Right renal cortex interstitium (tissue), 3 donors: ENCODE measurements around the gene OPN4. TPM values are rescaled to one million over a fixed set of nuclear protein-coding genes. Genes with fewer than 3 reads are reported as not detected.

Experiments
- DNase-seq, 3 donors: peaks; one replicate each; pipeline ENCODE4 v3.0.0-alpha.2; 2013; ENCODE audit warnings: low read depth in 3 of 3, low spot score in 2 of 3
- polyA plus RNA-seq, 3 donors: library from polyadenylated mRNA; unstranded; fragments of 120-200 nt; gene quantifications; one replicate each; pipeline ENCODE4 v1.2.1, GENCODE V29; 2013; ENCODE audit not compliant: insufficient read length in 3 of 3

Gene OPN4
- polyA plus RNA-seq, 3 donors, result not detected

GRCh38 chr10:86661161-86662025 lies 7.0 kb downstream of the OPN4 start:
- no peak for DNase-seq

- no peak for DNase-seq
These were observed 8.1 kb downstream of the OPN4 start for GRCh38 chr10:86662186-86663045.

- DNase-seq, result no peak
These were observed 8.6 kb downstream of the OPN4 start for GRCh38 chr10:86663046-86663345.

GRCh38 chr10:86663576-86664339 lies 9.4 kb downstream of the OPN4 start:
- no peak for DNase-seq

- no peak for DNase-seq
These were observed 10.2 kb downstream of the OPN4 start for GRCh38 chr10:86664341-86665217.

GRCh38 chr10:86665218-86665607 lies 10.9 kb downstream of the OPN4 start:
- no peak for DNase-seq

- DNase-seq, result no peak
These were observed 11.5 kb downstream of the OPN4 start for GRCh38 chr10:86665868-86666267.

GRCh38 chr10:86666538-86666937 lies 12.2 kb downstream of the OPN4 start:
- no peak for DNase-seq

GRCh38 chr10:86667421-86668181 lies 13.3 kb downstream of the OPN4 start:
- no peak for DNase-seq

GRCh38 chr10:86668297-86669165 lies 14.2 kb downstream of the OPN4 start, which contains the start of gene LDB3:
Gene LDB3, plus strand, starts transcription at chr10:86668511. Its CDS starts 181 bp downstream, at chr10:86668692.
- DNase-seq, result no peak

- DNase-seq, result no peak
These were observed 16.0 kb downstream of the OPN4 start for GRCh38 chr10:86670290-86670811.

- no peak for DNase-seq
These were observed 16.5 kb downstream of the OPN4 start for GRCh38 chr10:86670876-86671275.

GRCh38 chr10:86671419-86671818 lies 17.1 kb downstream of the OPN4 start:
- no peak for DNase-seq

- no peak for DNase-seq
These were observed 17.8 kb downstream of the OPN4 start for GRCh38 chr10:86671985-86672710.

- DNase-seq, result no peak
These were observed 19.0 kb downstream of the OPN4 start for GRCh38 chr10:86673216-86673826.

GRCh38 chr10:86673827-86674581 lies 19.7 kb downstream of the OPN4 start:
- no peak for DNase-seq
